ENCODE results near the gene UIMC1. TPM values are rescaled to one million over a fixed set of nuclear protein-coding genes. Genes with fewer than 3 reads are reported as not detected.

The UIMC1 gene
- total RNA-seq, 1 donor from 2014 or later: 40.9 TPM

- DNase-seq (ENCODE audit: low spot score): peak; percentile 75
- H3K27ac Mint-ChIP-seq (ENCODE audit: unreplicated experiment): no peak overlapping the region
- H3K4me3 Mint-ChIP-seq (ENCODE audit: unreplicated experiment): no peak overlapping the region
- H3K4me1 Mint-ChIP-seq (ENCODE audit: unreplicated experiment): peaks cover 3% of the 10 kb centered on the region
- no peaks in the 10 kb centered on the region for H3K9me3 Mint-ChIP-seq (ENCODE audit: unreplicated experiment)
- H3K27me3 Mint-ChIP-seq (ENCODE audit: unreplicated experiment): peaks cover 17% of the 10 kb centered on the region
- no peak for TF ChIP-seq CTCF (IDR thresholded peaks at IDR 0.05; ENCODE audit: unreplicated experiment)
- no peaks in the 10 kb centered on the region for H3K36me3 Mint-ChIP-seq (ENCODE audit: low read depth, unreplicated experiment)
Measured at GRCh38 chr5:176870110-176870591, 136.4 kb downstream of the UIMC1 start.

- H3K27me3 Mint-ChIP-seq (ENCODE audit: unreplicated experiment): peaks cover 14% of the 10 kb centered on the region
- H3K4me3 Mint-ChIP-seq (ENCODE audit: unreplicated experiment): no peak overlapping the region
- H3K9me3 Mint-ChIP-seq (ENCODE audit: unreplicated experiment): no peaks in the 10 kb centered on the region
- no peaks in the 10 kb centered on the region for H3K36me3 Mint-ChIP-seq (ENCODE audit: low read depth, unreplicated experiment)
- DNase-seq (ENCODE audit: low spot score): no peak
- no peak overlapping the region for H3K27ac Mint-ChIP-seq (ENCODE audit: unreplicated experiment)
- TF ChIP-seq CTCF (IDR thresholded peaks at IDR 0.05; ENCODE audit: unreplicated experiment): no peak
- peaks cover 3% of the 10 kb centered on the region for H3K4me1 Mint-ChIP-seq (ENCODE audit: unreplicated experiment)
Measured at GRCh38 chr5:176869501-176870109, 137.0 kb downstream of the UIMC1 start.

GRCh38 chr5:176868731-176869130, 137.8 kb downstream of the UIMC1 start:
- H3K27ac Mint-ChIP-seq (ENCODE audit: unreplicated experiment): no peak overlapping the region
- peaks cover 3% of the 10 kb centered on the region for H3K4me1 Mint-ChIP-seq (ENCODE audit: unreplicated experiment)
- H3K27me3 Mint-ChIP-seq (ENCODE audit: unreplicated experiment): peaks cover 14% of the 10 kb centered on the region
- DNase-seq (ENCODE audit: low spot score): no peak
- no peak overlapping the region for H3K4me3 Mint-ChIP-seq (ENCODE audit: unreplicated experiment)
- no peak for TF ChIP-seq CTCF (IDR thresholded peaks at IDR 0.05; ENCODE audit: unreplicated experiment)
- no peaks in the 10 kb centered on the region for H3K36me3 Mint-ChIP-seq (ENCODE audit: low read depth, unreplicated experiment)
- no peaks in the 10 kb centered on the region for H3K9me3 Mint-ChIP-seq (ENCODE audit: unreplicated experiment)

- DNase-seq (ENCODE audit: low spot score): no peak
- no peaks in the 10 kb centered on the region for H3K9me3 Mint-ChIP-seq (ENCODE audit: unreplicated experiment)
- no peak overlapping the region for H3K4me3 Mint-ChIP-seq (ENCODE audit: unreplicated experiment)
- peaks cover 13% of the 10 kb centered on the region for H3K27me3 Mint-ChIP-seq (ENCODE audit: unreplicated experiment)
- no peak for TF ChIP-seq CTCF (IDR thresholded peaks at IDR 0.05; ENCODE audit: unreplicated experiment)
- H3K4me1 Mint-ChIP-seq (ENCODE audit: unreplicated experiment): peaks cover 3% of the 10 kb centered on the region
- H3K36me3 Mint-ChIP-seq (ENCODE audit: low read depth, unreplicated experiment): no peaks in the 10 kb centered on the region
- H3K27ac Mint-ChIP-seq (ENCODE audit: unreplicated experiment): no peak overlapping the region
Measured at GRCh38 chr5:176868126-176868525, 138.5 kb downstream of the UIMC1 start.

- DNase-seq (ENCODE audit: low spot score): no peak
- H3K36me3 Mint-ChIP-seq (ENCODE audit: low read depth, unreplicated experiment): no peaks in the 10 kb centered on the region
- H3K4me1 Mint-ChIP-seq (ENCODE audit: unreplicated experiment): peaks cover 3% of the 10 kb centered on the region
- no peak for TF ChIP-seq CTCF (IDR thresholded peaks at IDR 0.05; ENCODE audit: unreplicated experiment)
- H3K27me3 Mint-ChIP-seq (ENCODE audit: unreplicated experiment): peaks cover 12% of the 10 kb centered on the region
- no peaks in the 10 kb centered on the region for H3K9me3 Mint-ChIP-seq (ENCODE audit: unreplicated experiment)
- no peak overlapping the region for H3K27ac Mint-ChIP-seq (ENCODE audit: unreplicated experiment)
- H3K4me3 Mint-ChIP-seq (ENCODE audit: unreplicated experiment): no peak overlapping the region
Measured at GRCh38 chr5:176866707-176867310, 139.8 kb downstream of the UIMC1 start.

All from endothelial cell (in vitro differentiated cells).